ENCODE measurements around the gene SLC52A1.
"Not testable (repeated sequence)": the region's sequence is repeated elsewhere in the genome, so short reads cannot be mapped to it uniquely, and the experiment has no call there.

The SLC52A1 gene

DNA sequence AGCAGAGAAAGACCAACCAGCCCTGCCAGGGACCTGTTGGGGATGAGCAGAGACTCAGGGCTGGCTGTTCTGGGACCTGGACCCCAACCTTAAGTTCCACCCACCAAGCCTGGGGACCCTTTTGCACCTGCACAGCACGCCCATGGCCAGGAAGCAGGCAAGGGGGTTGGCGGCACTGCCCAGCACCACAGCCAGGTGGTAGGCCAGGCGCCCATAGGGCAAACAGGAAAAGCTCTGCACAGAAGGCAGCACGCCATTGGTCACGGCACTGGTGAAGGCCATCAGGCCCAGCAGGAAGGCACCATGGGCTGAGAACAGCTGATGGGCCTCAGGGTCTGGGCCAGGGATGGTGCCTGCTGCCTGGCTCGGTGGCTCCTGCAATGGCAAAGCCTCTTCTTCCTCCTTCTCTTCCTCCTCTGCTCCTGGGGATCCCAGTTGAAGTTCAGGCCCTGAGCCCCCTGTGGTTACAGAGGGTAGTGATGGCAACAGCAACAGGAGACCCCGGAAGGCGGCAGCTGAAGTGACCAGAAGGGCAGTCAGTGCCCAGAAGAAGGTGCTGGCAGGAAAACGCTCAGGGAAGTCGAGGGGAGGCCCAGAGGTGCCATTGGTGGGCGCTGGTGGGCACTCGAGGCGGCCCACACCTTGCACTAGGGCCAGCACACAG is 1.7 kb downstream of the SLC52A1 start:
- no peak overlapping the region for H3K4me3 ChIP-seq
- H3K27ac ChIP-seq = no peak overlapping the region

DNA sequence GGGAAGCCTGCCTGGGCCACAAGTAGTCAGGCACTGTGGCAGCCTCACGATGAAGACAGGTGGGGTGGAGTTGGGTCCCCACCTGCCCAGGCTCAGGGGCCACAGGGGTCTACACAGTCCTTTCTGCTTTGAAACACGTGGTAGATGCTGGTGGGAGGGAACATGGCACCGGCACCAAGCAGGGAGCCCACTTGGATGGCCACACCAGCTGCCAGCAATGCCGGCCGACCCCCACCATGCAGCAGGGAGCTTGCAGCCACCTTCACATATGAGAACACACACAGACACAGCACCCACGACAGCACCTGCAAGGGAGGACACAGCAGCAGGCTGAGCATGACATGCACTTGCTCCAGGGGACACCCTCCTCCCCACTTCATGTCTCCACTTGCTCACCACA is 2.4 kb downstream of the SLC52A1 start:
- peak overlapping the region in 1 of 21 experiments; percentile 81 for H3K27ac ChIP-seq
- H3K4me3 ChIP-seq = no peak overlapping the region

DNA sequence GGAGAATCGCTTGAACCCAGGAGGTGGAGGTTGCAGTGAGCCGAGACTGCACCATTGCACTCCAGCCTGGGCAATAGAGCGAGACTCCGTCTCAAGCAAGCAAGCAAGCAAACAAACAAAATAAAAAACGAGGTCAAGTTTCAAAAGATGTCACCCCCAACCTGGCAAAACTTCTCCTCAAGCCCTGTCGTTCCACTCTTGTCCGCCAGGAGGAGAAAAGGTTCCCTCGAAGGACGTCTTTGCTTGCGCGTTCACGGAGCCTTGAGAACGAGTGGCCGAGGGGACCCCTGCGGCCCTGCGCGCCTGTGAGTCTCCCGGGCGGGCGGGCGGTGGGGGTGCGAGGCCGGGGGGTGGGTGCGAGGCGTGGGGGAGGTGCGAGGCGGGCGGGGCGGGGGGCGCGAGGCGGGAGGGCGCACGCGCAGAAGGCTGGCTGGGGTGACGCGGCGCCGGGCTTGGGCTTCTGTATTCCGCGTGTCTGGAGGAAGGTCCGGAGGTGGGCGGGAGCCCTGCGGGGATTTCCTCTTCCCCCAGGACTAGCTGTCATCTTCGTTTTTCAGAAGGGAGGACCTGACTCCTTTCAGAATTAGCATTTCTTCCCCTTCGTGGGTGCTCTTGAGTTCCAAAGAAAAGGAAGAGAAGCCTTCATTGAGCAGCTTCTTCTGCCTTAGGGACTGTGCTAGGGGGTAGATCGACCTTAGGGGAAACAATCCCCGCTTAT is 3.7 kb downstream of the SLC52A1 start:
- H3K4me3 ChIP-seq = peak overlapping the region; percentile 24 to 49 (median 41)
- H3K27ac ChIP-seq = peak overlapping the region in 19 of 21 experiments; percentile 16 to 85 (median 66)

DNA sequence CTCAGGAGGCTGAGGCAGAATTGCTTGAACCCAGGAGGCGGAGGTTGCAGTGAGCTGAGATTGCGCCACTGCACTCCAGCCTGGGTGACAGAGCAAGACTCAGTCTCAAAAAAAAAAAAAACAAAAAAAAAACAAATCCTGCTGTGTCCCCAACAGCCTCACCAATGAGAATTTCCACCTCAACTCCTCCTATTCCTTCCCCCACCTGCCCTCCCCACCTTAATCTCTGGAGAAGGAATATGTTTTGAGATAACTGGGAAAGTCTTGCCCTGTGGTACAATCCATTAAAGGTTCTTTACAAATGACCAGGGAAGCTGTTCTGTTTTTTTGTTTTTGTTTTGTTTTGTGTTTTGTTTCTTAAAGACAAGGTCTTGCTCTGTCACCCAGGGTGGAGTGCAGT is 5.1 kb downstream of the SLC52A1 start:
- not testable (repeated sequence) for H3K27ac ChIP-seq, H3K4me3 ChIP-seq

GRCh38 chr17:5027916-5028315 is 7.3 kb downstream of the SLC52A1 start:
- Histone ChIP-seq H3K27ac (no peak overlapping the region), H3K4me3 (no peak overlapping the region)

- no peak overlapping the region for H3K4me3 ChIP-seq
- no peak overlapping the region for H3K27ac ChIP-seq
Observed at GRCh38 chr17:5027299-5027698, 7.9 kb downstream of the SLC52A1 start.

DNA sequence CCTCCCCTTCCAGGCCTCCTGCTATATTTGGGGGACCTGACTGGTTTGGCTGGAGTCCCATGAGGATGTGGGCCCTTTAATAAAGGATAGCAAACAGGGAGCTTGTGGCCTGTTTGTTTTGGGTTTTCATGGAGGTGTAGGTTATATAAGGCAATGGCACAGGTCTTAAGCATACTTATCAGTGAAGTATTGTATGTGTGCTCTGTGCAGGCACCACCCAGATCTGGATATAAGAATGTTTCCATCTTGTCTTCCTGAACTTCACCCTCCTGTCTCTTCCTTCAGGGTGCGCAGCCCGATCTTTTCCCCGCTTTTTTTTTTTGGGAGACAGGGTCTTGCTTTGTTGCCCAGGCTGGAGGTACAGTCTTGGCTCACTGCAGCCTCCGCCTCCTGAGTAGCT is 10.6 kb downstream of the SLC52A1 start:
- H3K27ac ChIP-seq = no peak overlapping the region

DNA sequence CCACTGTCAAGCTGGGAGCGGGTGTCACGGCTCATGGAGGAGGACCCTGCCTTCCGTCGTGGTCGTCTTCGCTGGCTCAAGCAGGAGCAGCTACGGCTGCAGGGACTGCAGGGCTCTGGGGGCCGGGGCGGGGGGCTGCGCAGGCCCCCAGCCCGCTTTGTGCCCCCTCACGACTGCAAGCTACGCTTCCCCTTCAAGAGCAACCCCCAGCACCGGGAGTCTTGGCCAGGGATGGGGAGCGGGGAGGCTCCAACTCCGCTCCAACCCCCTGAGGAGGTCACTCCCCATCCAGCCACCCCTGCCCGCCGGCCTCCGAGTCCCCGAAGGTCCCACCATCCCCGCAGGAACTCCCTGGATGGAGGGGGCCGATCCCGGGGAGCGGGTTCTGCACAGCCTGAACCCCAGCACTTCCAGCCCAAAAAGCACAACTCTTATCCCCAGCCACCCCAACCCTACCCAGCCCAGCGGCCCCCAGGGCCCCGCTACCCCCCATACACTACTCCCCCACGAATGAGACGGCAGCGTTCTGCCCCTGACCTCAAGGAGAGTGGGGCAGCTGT is 11.6 kb downstream of the SLC52A1 start:
- Histone ChIP-seq H3K27ac (no peak overlapping the region), H3K4me3 (no peak overlapping the region)

More for the DNA sequence above, 10.6 kb downstream of the SLC52A1 start:
- H3K4me3 ChIP-seq = no peak overlapping the region

GRCh38 chr17:5022171-5022711 is 13.0 kb downstream of the SLC52A1 start:
- Histone ChIP-seq H3K4me3 (no peak overlapping the region), H3K27ac (no peak overlapping the region)

- H3K27ac ChIP-seq = no peak overlapping the region
- H3K4me3 ChIP-seq = no peak overlapping the region
Observed at GRCh38 chr17:5020502-5021023, 14.7 kb downstream of the SLC52A1 start.

DNA sequence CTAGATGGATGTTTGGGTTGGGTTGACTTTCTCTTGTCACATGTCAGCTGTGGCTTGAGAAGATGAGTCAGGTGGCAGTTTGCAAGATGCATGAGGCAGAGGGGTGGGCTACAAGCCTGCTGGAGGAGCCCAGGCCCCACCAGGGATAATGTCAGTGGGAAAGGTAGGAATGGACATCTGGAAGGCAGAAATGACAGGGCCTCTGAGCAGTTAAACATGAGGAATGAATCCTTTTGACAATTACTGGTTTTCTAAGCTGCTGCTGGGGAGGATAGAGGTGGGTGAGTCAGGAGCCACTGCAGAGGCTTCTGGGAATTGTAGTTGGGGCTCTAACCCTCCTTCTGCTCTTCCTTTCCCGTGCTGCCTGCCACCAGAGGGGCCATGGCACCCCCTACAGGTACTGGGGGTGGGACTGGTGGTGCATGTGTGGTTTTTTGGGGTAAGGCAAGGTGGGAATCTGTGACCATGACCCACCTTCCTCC is 15.7 kb downstream of the SLC52A1 start:
- H3K27ac ChIP-seq = no peak overlapping the region
- H3K4me3 ChIP-seq = no peak overlapping the region

GRCh38 chr17:5014357-5014756 is 20.9 kb downstream of the SLC52A1 start:
- Histone ChIP-seq H3K4me3 (no peak overlapping the region), H3K27ac (no peak overlapping the region)

- no peak overlapping the region for H3K4me3 ChIP-seq
- no peak overlapping the region for H3K27ac ChIP-seq
Observed at GRCh38 chr17:5011928-5012327, 23.3 kb downstream of the SLC52A1 start.

GRCh38 chr17:5003214-5003867 is 31.9 kb downstream of the SLC52A1 start:
- Histone ChIP-seq H3K4me3 (no peak overlapping the region), H3K27ac (no peak overlapping the region)

- H3K4me3 ChIP-seq = no peak overlapping the region
- no peak overlapping the region for H3K27ac ChIP-seq
Observed at GRCh38 chr17:5002121-5002788, 33.0 kb downstream of the SLC52A1 start.

GRCh38 chr17:5000237-5000639 is 35.0 kb downstream of the SLC52A1 start:
- H3K27ac ChIP-seq = peak overlapping the region in 5 of 21 experiments; percentile 29 to 94 (median 38)
- no peak overlapping the region for H3K4me3 ChIP-seq

- Histone ChIP-seq H3K27ac (peak overlapping the region in 12 of 21 experiments; percentile 29 to 94 (median 90)), H3K4me3 (peak overlapping the region in 4 of 7 experiments; percentile 71 to 95 (median 88))
Observed at GRCh38 chr17:4999430-5000093, 35.7 kb downstream of the SLC52A1 start.

DNA sequence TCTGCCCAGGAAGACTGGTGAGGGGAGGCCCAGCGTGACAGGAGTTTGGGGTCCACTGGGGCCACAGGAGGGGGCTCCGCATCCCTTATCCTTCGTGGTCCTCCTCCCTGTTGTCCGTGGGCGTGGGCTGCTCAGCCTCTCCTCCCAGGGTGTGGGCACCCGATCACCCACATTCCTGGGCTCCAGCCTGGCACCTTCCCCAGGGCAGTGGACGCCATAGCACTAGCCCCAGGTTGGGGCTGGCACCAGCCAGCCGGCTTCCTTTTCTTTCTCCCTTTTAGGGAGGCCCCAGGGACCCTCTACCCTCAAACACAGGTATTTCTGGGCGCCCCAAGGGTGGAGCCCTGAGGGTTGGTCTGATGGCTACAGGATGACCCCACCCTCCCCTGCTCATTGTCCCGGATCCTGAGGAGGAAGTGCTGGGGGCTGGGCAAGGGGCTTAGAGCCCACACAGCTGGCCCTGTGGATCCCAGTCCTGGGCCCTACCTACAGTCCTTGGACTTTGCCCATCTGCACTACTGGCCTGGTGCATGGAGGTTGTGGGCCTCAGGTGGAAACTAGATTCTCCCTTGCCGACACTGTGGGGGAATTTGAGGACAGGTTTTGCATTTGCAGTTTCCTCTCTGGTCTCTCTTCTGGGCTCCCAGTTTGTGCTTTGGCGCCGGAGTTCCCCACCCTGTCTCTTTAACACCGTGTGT is 36.3 kb downstream of the SLC52A1 start:
- peak overlapping the region in 20 of 21 experiments; percentile 52 to 97 (median 90) for H3K27ac ChIP-seq

More for the DNA sequence above, 36.3 kb downstream of the SLC52A1 start:
- peak overlapping the region; percentile 71 to 95 (median 89) for H3K4me3 ChIP-seq

Data from skin epidermis (tissue), 12 donors.